Measurements from ENCODE around the gene CARNS1. TPM values are rescaled to one million over a fixed set of nuclear protein-coding genes. Genes with fewer than 3 reads are reported as not detected.

CARNS1 gene
- polyA plus RNA-seq, 1 of the 3 experiments (the other 2 are of a cell fraction): 0.23 TPM

DNA sequence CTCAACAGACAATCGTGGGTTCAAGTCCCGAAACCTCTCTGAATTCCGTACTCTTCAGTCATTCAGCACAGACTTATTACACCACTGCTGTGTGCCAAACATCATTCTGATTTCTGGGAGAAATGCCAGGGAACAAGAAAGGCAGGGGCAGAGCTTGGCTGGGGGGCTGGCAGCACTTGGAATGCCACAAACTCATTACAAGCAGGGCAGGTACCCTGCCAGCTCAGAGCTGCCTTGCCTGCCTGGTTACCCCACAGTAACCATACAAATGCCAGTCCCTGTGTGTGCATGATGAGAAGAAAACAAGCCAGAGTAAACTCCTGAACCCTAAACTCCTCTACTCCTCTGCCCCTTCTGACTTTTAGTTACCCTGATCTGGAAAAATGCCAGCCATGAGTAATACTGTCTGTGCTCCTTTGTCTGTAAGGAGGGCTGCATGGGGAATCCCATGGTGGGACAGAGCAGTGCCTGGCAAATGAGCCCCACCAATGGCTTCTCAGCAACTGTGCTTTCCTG is 30.6 kb upstream of the CARNS1 start:
- Histone ChIP-seq H3F3A (replicated peaks; ENCODE audit: insufficient read depth) (peaks cover 24% of the 10 kb centered on the region), H3K9ac (no peak overlapping the region), H3K9me3 (no peaks in the 10 kb centered on the region), H3K27ac (ENCODE audit: low read depth in 2 of 2, low read length in 1 of 2) (peak overlapping the region in 1 of 2 experiments; percentile 56; a peak in 2 of 4 replicates), H3K4me3 (ENCODE audit: low read depth in 2 of 2, low read length in 1 of 2) (no peak overlapping the region), H3K9me2 (no peaks in the 10 kb centered on the region), H3K4me1 (ENCODE audit: control insufficient read depth in 1 of 2, insufficient read depth in 2 of 2, low read depth in 1 of 2, low read length in 1 of 2) (peaks cover 7 to 13% of the 10 kb centered on the region in 2 experiments; a peak in 3 of 4 replicates), H2AFZ (ENCODE audit: low read depth) (no peak overlapping the region), H3K36me3 (replicated peaks in 1 of 2; ENCODE audit: control insufficient read depth in 1 of 2, insufficient read depth in 2 of 2, low read length in 1 of 2) (no peaks in the 10 kb centered on the region), H3K4me2 (peak overlapping the region; percentile 42; the same call in 1 of the 2 replicates), H3K79me2 (ENCODE audit: insufficient read depth) (no peaks in the 10 kb centered on the region), H3K27me3 (ENCODE audit: insufficient read depth) (no peaks in the 10 kb centered on the region), H4K20me1 (ENCODE audit: insufficient read depth) (no peaks in the 10 kb centered on the region)
- no peak for DNase-seq
- ChIA-PET CTCF (interaction anchor here (0.7 to 19.7 kb wide), 7 partner anchors 13 to 123 kb away, joined by 3 to 955 read pairs (median 8); partner anchors contain the start of genes CLCF1, POLD4 and PPP1CA), POLR2A (no interaction called here)
- TF ChIP-seq TCF12 (IDR thresholded peaks at IDR 0.05) (peak; percentile 27; the same call in 1 of the 2 replicates), FOXM1 (IDR thresholded peaks at IDR 0.05; ENCODE audit: low read depth) (no peak), TEAD4 (IDR thresholded peaks at IDR 0.05; ENCODE audit: borderline replicate concordance, insufficient read depth) (no peak), JUND (IDR thresholded peaks at IDR 0.05) (no peak), SMC3 (IDR thresholded peaks at IDR 0.05; ENCODE audit: low read depth, low read length) (no peak), MAX (IDR thresholded peaks at IDR 0.05; ENCODE audit: low read depth) (no peak), USF1 (IDR thresholded peaks at IDR 0.05; ENCODE audit: borderline replicate concordance, low read depth) (no peak), EP300 (IDR thresholded peaks at IDR 0.05; ENCODE audit: borderline replicate concordance in 1 of 2, low read depth in 1 of 2, low read length in 1 of 2) (no peak), GATA2 (CRISPR knock-in tag; IDR thresholded peaks at IDR 0.05) (no peak), MXI1 (IDR thresholded peaks at IDR 0.05; ENCODE audit: low read depth, low read length) (no peak), RAD21 (IDR thresholded peaks at IDR 0.05; ENCODE audit: low read length) (no peak), RXRA (IDR thresholded peaks at IDR 0.05; ENCODE audit: borderline replicate concordance, low read depth) (peak; percentile 47; the same call in 1 of the 2 replicates), TAF1 (IDR thresholded peaks at IDR 0.05; ENCODE audit: borderline replicate concordance, low read depth, low read length) (no peak), FOSL2 (IDR thresholded peaks at IDR 0.05; ENCODE audit: borderline replicate concordance, low read depth) (no peak; the same call in 1 of the 2 replicates), SIN3A (IDR thresholded peaks at IDR 0.05; ENCODE audit: borderline replicate concordance, low read depth, low read length) (0 out of 2 replicates have a peak, but pooled peaks have one; percentile 14), CTCF (IDR thresholded peaks at IDR 0.05) (no peak), FOXJ3 (CRISPR knock-in tag; IDR thresholded peaks at IDR 0.05) (no peak), NRF1 (IDR thresholded peaks at IDR 0.05; ENCODE audit: low read depth, low read length) (no peak), NFIC (IDR thresholded peaks at IDR 0.05; ENCODE audit: borderline replicate concordance) (peak; percentile 69)
- TF ChIP-seq, protein P1, sequence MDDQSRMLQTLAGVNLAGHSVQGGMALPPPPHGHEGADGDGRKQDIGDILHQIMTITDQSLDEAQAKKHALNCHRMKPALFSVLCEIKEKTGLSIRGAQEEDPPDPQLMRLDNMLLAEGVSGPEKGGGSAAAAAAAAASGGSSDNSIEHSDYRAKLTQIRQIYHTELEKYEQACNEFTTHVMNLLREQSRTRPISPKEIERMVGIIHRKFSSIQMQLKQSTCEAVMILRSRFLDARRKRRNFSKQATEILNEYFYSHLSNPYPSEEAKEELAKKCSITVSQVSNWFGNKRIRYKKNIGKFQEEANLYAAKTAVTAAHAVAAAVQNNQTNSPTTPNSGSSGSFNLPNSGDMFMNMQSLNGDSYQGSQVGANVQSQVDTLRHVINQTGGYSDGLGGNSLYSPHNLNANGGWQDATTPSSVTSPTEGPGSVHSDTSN (IDR thresholded peaks at IDR 0.05): peak; percentile 22; the same call in 1 of the 2 replicates
- 17% methylated on average over 3 of the region's 3 CpGs for WGBS (ENCODE audit: low lambda C conversion rate)
